CD4-positive, alpha-beta T cell treated with Interleukin-17A for 1 hour (primary cell): ENCODE measurements around the gene LSM3.
"Not testable (repeated sequence)": the region's sequence is repeated elsewhere in the genome, so short reads cannot be mapped to it uniquely, and the experiment has no call there.

ENCODE experiments used
- DNase-seq: peaks from one replicate; pipeline ENCODE4 v3.0.0-alpha.2; 2020

LSM3 gene

DNA sequence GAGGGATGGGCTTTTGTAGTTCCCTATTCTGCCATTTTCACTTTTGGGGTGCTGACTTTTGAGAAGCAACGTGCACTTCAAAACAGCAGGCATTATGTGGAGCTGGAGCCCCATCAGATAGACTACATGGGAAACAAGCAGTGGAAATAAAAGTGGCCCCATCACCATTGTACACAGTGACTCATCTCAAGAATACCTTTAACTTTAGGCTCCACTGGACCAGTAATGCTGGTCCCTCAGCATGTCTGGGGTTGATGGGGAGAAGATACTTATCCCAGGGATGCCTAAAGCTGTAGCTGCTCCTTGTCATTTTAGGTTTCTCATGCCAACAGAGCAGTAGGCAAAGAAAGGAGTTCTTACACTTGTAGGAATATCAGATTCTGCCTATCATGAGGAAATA is 45.0 kb downstream of the LSM3 start:
- DNase-seq = no peak

DNA sequence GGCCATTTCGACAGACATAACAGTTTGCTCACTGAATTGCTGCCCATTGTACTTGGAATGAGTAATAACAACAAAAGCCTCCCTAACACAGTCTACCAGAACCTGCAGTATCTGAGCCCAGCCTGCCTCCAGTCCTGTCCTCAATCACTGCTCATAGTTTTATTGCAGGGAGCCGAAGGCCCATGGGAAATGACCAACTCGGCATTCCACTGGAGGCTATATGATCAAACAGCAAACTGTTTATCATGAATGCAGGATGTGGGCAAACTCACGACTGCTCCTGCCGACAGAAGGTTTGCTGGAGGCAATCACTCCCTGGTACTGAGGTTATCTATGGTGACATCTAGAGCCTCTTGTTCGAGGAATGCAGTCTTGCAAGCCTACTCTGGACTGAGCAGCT is 46.3 kb downstream of the LSM3 start:
- DNase-seq = no peak

DNA sequence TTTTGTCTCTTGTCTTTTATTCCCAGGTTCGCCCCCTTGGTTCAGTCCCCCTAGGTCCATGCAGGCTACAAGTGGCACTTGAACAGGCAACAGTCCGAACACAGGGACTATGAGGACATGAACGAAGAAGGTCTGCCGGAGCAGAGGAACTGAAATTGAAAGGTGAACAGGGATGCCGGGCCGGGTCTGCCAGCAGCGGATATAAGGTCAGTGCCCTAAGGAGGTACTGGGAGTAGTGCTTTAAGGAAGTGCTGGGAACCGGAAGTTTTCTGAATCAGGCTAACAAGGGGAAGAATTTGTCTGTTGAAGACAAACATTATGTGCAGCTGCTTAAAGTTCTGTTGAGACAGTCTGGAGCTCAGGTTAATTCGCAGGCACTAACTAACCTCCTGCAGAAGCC is 46.8 kb downstream of the LSM3 start:
- no peak for DNase-seq

DNA sequence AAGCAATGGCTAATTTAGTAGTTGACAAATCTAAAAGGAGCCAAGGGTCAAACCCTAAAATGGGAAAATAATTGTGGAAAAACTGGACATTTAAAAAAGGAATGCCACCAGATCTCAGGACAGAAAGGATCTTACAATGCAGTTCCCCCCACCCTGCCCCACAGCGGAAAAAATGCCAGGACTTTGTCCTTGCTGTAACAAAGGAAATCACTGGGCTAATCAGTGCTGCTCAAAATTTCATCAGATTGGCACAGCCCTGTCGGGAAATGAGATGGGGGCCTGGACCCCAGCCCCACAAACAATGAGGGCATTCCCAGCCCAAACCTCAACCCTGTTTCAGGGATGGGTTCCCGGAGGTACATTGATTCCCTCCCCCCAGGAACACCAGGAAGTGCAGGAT is 47.7 kb downstream of the LSM3 start:
- not testable (repeated sequence) for DNase-seq

DNA sequence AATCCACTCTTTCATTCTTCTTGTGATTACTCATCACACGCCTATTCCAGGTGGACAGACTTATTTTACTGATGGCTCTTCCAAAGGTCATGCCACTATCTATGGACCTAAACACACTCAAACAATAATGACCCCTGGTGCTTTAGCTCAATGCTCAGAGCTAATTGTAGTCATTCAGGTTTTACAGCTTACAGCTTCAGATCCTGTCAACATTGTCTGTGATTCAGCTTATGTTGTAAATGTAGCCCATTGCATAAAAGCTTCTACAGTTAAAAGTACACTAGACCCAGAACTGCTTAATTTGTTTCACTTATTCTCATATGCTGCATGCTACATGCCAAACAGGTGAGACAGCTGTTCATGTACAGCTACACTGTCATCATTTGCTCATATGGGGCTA is 49.2 kb downstream of the LSM3 start:
- no peak for DNase-seq

DNA sequence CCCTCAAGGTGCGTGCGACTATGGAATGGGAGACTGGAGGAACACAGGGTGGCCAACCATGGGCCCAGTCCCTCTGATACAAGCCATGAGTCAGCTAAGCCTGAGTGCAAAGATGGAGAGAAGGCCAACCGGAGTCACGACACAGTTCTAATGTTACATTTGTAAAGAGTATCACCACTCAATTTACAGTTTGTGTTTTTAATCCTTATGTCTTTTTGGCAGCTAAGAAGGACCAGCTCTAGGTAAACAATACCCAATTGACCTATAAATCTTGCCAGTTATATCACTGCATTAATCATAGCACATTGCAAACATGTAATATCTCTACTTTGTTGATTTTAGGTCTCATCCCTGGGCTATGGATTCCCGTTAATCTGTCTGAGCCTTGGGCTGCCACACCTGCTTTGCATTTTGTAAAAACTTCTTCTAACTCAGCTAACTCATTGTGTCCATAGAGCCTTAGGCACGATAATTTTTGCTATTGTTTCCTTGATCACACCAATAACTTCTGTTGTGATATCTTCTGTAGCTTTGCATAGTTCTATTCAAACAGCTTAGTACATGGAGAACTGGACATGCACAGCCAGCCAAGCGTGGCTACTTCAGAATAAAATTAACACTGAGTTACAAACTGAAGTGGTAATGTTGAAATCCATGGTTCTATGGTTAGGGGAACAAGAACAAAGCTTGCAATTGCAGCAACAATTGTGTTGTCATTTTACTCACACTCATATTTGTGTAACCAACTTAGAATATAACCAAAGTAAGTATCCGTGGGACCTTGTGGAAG is 50.3 kb downstream of the LSM3 start:
- DNase-seq = no peak

DNA sequence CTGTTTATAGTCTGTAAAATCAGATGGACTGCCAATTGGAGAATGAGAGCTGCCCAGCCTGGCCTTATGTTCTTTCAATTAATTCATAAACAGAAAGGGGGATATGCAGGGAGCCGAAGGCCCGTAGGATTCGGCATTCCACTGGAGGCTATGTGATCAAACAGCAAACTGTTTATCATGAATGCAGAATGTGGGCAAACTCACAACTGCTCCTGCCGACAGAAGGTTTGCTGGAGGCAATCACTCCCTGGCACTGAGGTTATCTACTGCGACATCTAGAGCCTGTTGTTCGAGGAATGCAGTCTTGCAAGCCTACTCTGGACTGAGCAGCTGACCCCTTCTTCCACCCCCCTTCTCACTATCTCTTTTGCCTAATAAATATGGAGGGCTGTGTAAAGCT is 51.1 kb downstream of the LSM3 start:
- not testable (repeated sequence) for DNase-seq

DNA sequence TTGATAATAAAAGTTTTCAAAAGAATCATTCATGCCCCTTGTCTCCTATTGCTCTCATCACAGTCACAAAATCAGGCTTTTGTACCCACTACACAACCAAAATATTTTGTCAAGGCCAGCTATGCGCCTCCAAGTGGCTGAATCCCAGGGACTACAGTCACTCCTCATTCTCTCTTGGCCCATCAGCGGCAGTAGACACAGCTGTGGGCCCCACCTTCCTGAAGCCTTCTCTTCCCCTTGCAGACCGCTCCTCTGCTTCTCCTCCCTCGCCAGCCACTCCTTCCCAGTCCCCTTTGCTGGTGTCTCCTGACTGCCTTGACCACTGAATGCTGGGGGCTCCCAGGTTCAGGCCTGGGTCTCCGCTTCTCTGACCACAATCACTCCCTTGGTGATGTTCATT is 52.1 kb downstream of the LSM3 start:
- no peak for DNase-seq

DNA sequence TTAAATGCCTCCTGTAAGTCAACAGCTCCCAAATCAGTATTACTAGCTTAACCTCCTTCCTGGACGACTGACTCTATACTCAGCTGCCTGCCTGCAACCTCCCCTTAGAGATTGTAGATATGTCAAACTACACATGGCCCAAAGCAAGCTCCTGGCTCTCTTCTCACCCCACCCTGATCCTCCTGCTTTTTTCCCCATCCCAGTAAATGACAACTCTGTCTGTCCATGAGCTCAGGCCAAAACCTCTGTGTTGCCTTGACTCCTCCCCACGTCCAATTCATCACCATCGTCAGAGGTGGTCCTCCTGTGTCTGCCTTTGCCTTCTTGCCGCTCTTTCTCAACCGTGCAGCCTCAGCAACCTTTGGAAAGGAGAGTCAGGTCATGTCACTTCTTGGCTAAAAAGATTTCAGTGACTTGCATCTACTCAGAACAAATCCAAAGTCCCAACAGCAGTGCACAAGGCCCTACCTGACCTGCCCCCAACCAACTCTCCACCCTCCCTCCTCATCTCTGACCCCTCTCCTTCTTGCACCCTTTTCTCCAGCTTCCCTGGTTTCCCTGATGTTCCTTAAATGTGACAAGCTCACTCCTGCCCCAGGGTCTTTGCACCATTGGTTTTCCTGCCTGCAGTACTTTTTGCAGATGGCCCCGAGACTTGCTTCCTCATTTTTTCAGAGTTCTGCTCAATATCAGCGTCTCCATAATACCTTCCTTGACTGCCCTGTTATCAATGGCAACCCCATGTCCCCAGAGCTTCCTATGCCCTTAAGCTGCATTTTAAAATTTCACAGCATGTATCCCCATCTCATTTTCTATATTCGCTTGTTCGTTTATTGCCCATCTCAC is 52.8 kb downstream of the LSM3 start:
- DNase-seq = no peak

DNA sequence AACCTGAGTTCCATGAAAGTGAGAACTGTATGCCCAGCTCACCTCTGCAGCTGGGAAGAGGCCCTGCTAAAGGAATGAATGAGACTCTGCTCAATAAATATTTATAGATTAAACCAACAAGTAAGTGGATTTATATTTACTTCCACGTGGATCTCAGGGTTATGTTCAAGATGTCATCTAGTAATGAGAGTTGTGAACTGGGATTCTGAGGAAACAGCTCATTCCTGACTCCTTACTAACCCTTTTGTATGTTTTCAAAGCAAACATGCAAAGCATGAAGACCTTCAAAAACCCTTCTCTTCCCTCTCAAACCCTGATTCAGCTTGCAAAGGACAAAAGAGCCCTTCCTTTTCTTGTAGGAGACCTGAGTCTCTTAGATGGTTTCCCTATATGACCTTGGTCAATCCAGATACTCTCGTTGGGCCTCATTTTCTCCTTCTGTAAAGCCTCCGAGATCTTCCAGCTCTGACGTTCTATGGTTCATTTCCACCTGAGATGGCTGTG is 53.4 kb downstream of the LSM3 start:
- DNase-seq = no peak

DNA sequence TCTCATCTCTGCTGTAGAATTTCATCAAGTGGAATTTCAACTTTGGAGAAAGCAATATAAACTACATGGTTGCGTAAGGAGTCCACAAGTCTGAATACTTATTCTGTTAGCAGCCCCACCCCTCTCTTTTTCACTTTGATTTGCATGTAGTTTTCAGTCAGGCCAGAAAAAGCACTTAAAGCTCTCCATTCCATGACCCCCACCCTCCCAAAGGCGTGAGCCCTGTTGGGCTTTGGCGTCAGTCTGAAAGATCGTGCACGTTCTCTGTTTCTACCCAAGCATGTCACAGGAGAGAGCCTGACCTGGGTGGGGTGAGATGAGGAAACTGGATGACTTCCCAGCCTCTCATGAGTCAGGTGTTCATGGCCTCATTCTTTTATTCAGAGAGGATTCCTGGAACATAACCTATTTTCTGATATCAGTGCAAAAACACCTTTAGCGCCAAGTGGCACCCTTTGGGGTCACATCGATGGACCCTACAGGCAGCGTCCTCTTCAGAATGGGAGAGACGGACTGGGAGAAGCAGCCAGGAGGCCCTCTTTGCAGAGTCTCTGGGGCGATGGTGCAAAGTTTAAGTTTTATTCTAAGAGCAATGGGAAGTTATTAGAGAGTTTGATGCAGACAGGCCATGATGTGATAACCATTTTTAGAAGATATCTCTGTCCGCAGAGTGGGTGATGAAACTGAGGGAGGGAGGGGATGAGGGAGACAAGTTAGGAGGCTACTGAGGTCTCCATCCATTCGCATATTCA is 55.8 kb downstream of the LSM3 start:
- DNase-seq = no peak

DNA sequence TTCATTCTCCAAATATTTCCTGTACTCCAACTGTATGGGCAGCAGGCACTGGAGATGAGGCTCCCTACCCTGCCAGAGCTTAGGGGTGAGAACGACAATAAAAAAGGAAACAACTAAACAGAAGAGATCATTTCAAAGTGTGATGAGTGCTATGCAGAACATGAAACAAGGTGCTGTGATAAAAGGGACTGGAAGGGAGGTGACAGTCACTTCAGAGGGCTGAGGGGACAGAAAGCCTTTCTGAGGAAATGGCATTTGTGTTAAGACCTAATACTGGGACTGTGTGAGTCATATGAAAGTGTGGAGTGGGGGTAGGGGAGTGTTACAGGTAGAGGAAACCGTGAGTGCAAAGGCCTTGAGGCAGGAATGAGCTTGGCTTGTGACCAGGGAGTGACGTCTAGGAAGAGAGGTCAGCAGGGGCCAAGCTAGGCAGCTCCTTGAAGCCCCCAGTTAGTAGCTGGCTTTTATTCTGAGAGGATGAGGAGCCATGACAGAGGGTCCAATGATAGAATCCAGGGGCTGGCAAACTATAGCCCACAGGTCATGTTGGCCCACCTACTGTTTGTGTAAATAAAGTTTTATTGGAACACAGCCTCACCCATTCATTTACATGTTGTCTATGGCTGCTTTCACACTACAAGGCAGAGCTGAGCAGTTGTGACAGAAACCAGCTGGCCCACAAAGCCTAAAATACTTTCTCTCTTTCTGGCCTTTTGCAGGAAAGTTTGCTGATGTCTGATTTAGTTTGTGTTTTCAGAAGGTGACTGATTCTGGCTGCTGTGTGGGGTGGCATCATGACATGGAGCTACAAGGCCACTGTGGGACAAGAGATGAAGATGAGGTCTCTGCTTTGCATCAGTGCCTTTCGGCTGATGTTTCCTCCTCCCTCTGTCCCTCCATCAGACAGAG is 56.6 kb downstream of the LSM3 start:
- DNase-seq = no peak

DNA sequence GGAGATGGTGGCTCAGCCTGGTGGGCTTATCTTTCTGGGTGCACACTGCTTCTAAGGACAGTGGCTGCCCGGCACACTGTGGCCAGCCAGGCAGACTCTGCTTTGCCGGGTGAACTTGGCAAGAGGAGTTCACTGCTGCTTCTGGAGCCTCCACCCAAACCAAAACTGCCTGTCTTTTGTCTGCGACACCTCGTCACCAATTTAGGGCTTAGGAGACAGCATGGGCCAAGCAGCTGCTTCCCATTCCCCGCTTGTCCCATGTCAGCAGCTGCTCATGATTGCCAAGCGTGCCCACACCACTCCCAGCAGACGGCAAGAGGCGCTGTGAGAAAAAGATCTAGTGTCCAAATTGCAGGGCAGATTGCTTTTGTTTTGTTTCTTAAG is 57.3 kb downstream of the LSM3 start:
- no peak for DNase-seq

DNA sequence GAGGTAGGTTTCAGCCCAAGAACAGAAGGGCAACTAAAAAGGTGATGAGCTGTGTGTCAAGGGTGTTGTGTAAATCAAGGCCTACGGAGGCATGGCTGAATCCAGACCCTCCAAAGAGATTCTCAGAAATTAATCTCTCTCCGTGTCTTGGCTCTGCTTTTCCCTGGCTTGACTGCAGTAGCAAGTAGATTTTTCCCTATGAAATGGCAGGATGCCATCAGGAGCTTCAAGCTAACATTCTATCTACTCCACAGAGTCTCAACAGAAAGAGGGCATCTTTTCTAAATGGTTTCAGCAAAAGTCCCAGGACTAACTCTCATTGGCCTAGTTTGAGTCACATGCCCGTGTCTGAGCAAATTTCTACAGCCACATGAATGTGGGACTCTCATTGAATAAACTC is 58.3 kb downstream of the LSM3 start:
- no peak for DNase-seq

DNA sequence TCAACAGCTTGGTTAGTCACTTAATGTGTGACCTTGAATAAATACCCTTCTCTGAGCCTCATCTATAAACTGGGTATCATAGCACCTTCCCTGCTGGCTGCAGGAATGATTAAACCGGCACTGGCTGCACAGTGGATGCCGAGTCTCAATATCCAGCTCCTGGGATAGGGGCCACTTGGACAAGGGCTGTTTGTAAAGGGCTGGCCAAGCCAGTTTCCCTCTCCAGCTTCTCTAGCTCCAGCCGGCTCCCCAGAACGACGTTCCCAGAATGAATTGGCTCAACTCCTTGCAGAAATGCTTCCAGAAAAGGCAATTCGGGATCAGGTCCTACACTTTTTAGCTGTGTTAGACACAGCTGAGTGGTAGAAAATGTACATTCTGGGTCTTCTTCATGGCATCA is 58.8 kb downstream of the LSM3 start:
- DNase-seq = no peak

DNA sequence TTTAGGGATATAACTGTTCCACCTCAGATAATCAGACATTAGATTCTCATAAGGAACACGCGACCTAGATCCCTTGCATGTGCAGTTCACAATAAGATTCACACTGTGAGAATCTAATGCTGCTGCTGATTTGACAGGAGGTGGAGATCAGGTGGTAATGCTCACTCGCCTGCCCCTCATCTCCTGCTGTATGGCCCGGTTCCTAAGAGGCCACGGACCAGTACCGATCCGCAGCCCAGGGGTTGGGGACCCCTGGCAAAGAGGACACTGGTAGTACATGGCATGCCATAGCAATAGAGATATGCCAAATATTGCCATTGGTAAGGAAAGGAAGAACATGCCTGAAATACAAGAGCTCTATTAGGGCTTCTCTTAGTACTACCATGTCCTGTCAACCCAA is 59.7 kb downstream of the LSM3 start:
- no peak for DNase-seq

DNA sequence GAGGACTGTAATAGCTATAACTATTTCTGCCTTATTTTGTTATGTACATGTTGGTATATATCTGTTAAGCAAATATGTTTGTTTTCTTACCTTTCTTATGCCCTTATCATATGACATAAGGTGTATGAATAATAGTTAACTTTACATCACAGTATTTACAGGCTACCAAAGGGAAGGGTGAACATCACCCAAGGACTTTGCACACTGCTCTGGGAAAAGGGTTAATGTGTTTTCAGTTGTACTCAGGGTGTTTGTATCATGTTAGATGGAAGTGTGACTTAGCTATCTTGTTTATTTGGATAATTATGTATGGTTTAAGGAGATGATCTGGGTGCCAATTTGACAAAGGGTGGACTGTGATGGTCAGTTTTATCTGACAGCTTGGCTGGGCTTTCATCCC is 60.3 kb downstream of the LSM3 start:
- DNase-seq = no peak

DNA sequence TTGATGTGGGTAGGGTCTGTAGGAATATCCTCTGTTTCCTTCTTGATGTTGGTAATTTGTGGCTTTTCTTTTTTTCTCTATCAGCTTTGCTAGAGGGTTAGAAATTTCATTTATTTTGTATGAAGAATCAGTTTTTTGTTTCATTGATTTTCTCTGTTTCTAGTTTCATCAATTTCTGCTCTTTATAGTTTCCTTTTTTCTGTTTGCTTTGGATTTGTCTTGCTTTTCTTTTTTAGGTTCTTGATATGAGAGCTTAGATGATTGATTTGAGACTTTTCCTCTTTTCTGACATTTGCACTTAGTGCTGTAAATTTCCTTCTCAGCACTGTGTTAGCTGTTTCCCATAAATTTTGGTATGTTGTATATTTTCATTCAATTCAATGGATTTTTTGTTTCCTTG is 61.3 kb downstream of the LSM3 start:
- no peak for DNase-seq

DNA sequence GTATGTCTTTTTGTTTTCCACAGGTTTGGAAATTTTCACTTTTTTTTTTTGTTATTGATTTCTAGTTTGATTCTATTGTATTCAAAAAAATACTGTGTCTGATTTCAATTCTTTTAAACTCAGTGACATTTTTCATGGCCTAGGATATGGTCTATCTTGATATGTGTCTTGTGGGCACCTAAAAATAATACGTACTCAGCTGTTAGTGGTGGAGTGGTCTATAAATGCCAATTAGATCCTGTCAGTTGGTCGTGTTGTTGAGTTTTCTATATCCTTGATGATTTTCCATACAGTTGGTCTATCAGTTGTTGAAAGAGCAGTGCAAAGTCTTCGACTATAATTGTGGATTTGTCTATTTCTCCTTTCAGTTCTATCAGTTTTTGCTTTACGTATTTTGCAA is 61.7 kb downstream of the LSM3 start:
- no peak for DNase-seq

DNA sequence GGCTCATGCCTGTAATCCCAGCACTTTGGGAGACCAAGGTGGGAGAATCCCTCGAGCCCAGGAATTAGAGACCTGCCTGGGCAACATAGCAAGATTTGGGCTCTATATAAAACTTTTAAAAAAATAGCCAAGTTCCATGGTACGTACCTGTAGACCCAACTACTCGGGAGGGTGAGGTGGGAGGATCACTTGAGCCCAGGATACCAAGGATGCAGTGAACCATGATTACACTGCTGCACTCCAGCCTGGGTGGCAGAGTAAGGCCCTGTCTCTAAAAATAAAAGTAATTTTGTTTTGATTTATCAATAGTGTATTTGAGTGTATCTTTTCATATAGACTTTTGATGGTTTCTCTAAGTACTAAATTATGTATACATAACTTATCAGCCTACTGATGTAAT is 63.1 kb downstream of the LSM3 start:
- DNase-seq = no peak

DNA sequence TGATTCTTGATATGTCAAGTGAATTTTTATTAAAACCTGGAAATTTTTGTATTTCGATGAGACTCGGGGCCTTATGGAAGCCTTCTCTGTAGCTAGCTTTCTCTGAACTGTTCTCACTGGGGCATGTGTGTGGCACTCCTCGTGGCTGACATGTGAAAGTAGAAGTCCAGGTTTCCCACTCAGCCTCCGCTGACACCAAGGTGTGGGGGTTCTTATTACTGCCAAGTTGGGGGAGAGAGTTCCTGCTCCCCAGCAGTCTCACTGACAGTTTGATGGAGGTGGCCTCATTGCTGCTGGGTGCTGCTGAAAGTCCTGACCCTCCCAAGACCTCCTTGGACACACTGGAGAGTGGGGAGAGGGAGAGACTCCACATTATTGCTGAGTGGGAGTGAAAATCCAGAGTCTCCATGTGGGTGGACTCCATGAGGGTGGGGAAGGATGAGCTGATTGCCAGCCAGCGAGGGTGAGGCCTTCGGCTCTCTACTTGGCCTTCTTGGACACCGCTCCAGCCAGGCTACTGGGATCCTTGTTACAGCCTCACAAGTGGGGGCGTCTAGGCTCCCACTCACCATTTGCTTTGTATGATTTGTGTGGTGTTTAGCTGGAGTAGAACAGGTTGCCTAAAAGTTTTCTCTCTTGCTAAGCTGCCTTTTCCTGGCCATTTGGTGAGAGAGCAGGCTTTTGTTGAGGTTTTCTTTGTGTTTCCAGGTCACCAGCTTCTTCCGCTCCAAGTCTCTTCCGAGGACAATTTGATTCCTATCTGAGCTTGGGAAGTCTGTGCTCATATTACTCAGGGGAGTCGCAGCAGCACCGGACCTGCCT is 64.1 kb downstream of the LSM3 start:
- no peak for DNase-seq

DNA sequence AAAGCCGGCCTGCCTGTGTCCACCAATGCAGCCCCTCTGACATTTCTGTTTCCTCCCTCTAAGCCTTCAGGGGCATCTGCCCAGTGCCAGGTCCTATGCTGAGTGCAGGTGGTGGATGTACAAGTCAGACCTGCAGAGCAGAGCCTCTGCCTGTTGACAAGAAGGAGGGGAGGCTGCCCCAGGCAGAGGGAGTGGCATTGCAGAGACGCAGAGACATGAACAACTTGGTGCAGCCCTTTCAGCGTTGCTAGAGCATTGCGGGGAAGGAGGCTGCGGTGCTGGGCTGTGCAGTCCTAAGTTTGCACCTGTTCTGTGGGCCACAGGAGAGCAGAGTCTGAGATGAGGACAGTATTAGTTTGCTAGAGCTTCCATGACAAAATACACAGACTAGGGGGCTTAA is 65.2 kb downstream of the LSM3 start:
- no peak for DNase-seq
